Esophagus squamous epithelium (tissue), 5 donors: ENCODE data around the gene MSANTD3. TPM values are rescaled to one million over a fixed set of nuclear protein-coding genes. Genes with fewer than 3 reads are reported as not detected.

Experiments
- DNase-seq: peaks from one replicate; lab custom pipeline; 2025; lab: John Stamatoyannopoulos, UW
- H3K27ac ChIP-seq, 4 donors: fragments of 200-600 bp; sonication (generic); one replicate each; pipeline ENCODE4 v1.5.1; 2016 to 2019; ENCODE audit warnings: mild to moderate bottlenecking in 1 of 4
- H3K27me3 ChIP-seq, 4 donors: fragments of 200-600 bp; sonication (generic); 1 replicate in 3 of 4; 2 replicates in 1 of 4; pipeline versions ENCODE4 v1.5.1 to v1.6.0; 2017 to 2021; ENCODE audit warnings: antibody characterized with exemption in 1 of 4
- H3K36me3 ChIP-seq, 3 donors: fragments of 200-600 bp; sonication (generic); one replicate each; pipeline ENCODE4 v1.5.1; 2016 to 2019
- H3K4me1 ChIP-seq, 3 donors: fragments of 200-600 bp; sonication (generic); one replicate each; pipeline ENCODE4 v1.5.1; 2017 to 2019
- H3K4me3 ChIP-seq, 4 donors: fragments of 200-600 bp; sonication (generic); 1 replicate in 3 of 4; 2 replicates in 1 of 4; pipeline ENCODE4 v1.5.1; 2016 to 2019; ENCODE audit warnings: mild to moderate bottlenecking in 2 of 4, moderate library complexity in 1 of 4
- H3K9me3 ChIP-seq, 3 donors: fragments of 200-600 bp; sonication (generic); one replicate each; pipeline ENCODE4 v1.5.1; 2016 to 2019
- CTCF ChIP-seq, 6 experiments: fragments of 450-650 bp in 4 of 6; fragments of 200-600 bp in 2 of 6; sonication (generic) in 2 of 6; IDR thresholded peaks; one replicate each; pipeline ENCODE4 v1.5.1; 2016 to 2019; ENCODE audit warnings: antibody characterized with exemption in 6 of 6, mild to moderate bottlenecking in 4 of 6, moderate library complexity in 4 of 6
- POLR2A ChIP-seq, 4 donors: fragments of 450-650 bp; IDR thresholded peaks; one replicate each; pipeline ENCODE4 v1.6.1; 2017; ENCODE audit warnings: antibody characterized with exemption in 4 of 4, mild to moderate bottlenecking in 4 of 4, moderate library complexity in 3 of 4
- WGBS, 2 donors: methylation state at CpG; one replicate each; pipeline ENCODE4 v1.1.5; 2018; 5-methylcytosine and 5-hydroxymethylcytosine counted together
- intact Hi-C: fragments of 100-400 bp; cut with DNase I; formaldehyde crosslinking; loops from one replicate; pipeline ENCODE4 v1.15.0; 2022
- total RNA-seq, 4 donors: library from RNA; depleted of rRNA; stranded (reverse); fragments of >200 nt; gene quantifications; one replicate each; pipeline ENCODE4 v1.1.0, GENCODE V29; 2016
- donor health status: DM: yes; HTN: yes; CAD: no.

Gene MSANTD3
- total RNA-seq, 4 donors from 2014 or later, result 14.9 to 24.2 (median 18.1) TPM

- no peaks in the 10 kb centered on the region for H3K9me3 ChIP-seq
- DNase-seq, result no peak
- H3K36me3 ChIP-seq, result peaks cover 0 to 34% (median 0%) of the 10 kb centered on the region in 3 donors
- H3K4me3 ChIP-seq, result peak overlapping the region in 1 of 4 donors; percentile 21
- TF ChIP-seq POLR2A (IDR thresholded peaks at IDR 0.05) (no peak), CTCF (IDR thresholded peaks at IDR 0.05) (no peak)
- 85 to 91% methylated on average over 19 of the region's 19 CpGs for WGBS, 2 donors
- H3K27ac ChIP-seq, result no peak overlapping the region
- H3K4me1 ChIP-seq, result peaks cover 0 to 10% (median 2%) of the 10 kb centered on the region in 3 donors
- no peaks in the 10 kb centered on the region for H3K27me3 ChIP-seq
- intact Hi-C loops, result no loop called here
Observed at GRCh38 chr9:100441911-100442361, 15.0 kb downstream of the MSANTD3 start.

GRCh38 chr9:100443781-100444768 is 17.1 kb downstream of the MSANTD3 start:
- H3K9me3 ChIP-seq, result no peaks in the 10 kb centered on the region
- intact Hi-C loops, result no loop called here
- peaks cover 0 to 41% (median 0%) of the 10 kb centered on the region in 3 donors for H3K36me3 ChIP-seq
- H3K4me3 ChIP-seq, result no peak overlapping the region
- peaks cover 0 to 3% (median 2%) of the 10 kb centered on the region in 3 donors for H3K4me1 ChIP-seq
- DNase-seq, result no peak
- TF ChIP-seq POLR2A (IDR thresholded peaks at IDR 0.05) (no peak), CTCF (IDR thresholded peaks at IDR 0.05) (no peak)
- H3K27me3 ChIP-seq, result no peaks in the 10 kb centered on the region
- 63 to 68% methylated on average over 4 of the region's 4 CpGs for WGBS, 2 donors
- no peak overlapping the region for H3K27ac ChIP-seq

GRCh38 chr9:100445161-100445902 is 18.4 kb downstream of the MSANTD3 start:
- Histone ChIP-seq H3K36me3 (peaks cover 0 to 41% (median 0%) of the 10 kb centered on the region in 3 donors), H3K27ac (no peak overlapping the region), H3K4me1 (peaks cover 0 to 3% (median 2%) of the 10 kb centered on the region in 3 donors), H3K9me3 (no peaks in the 10 kb centered on the region), H3K27me3 (no peaks in the 10 kb centered on the region), H3K4me3 (no peak overlapping the region)
- TF ChIP-seq POLR2A (IDR thresholded peaks at IDR 0.05) (no peak), CTCF (IDR thresholded peaks at IDR 0.05) (no peak)
- intact Hi-C loops, result no loop called here
- WGBS, 2 donors, result 89 to 95% methylated on average over 1 of the region's 1 CpG
- DNase-seq, result no peak

GRCh38 chr9:100445903-100446549 is 19.1 kb downstream of the MSANTD3 start:
- Histone ChIP-seq H3K27me3 (no peaks in the 10 kb centered on the region), H3K4me1 (peaks cover 0 to 3% (median 2%) of the 10 kb centered on the region in 3 donors), H3K9me3 (no peaks in the 10 kb centered on the region), H3K4me3 (no peak overlapping the region), H3K27ac (no peak overlapping the region), H3K36me3 (peaks cover 0 to 48% (median 0%) of the 10 kb centered on the region in 3 donors)
- no peak for DNase-seq
- intact Hi-C loops, result no loop called here
- TF ChIP-seq POLR2A (IDR thresholded peaks at IDR 0.05) (no peak), CTCF (IDR thresholded peaks at IDR 0.05) (no peak)
- WGBS, 2 donors, result 94 to 95% methylated on average over 5 of the region's 5 CpGs
